IMR-90 (cell line): ENCODE measurements around the gene COL4A1. TPM values are rescaled to one million over a fixed set of nuclear protein-coding genes. Genes with fewer than 3 reads are reported as not detected.

ENCODE experiments used
- ATAC-seq: fragments of 200-7000 bp; cut with Tn5 transposase; 2 replicates; pipeline ENCODE4 v1.9.1; 2020; ENCODE audit warnings: low read depth, mild to moderate bottlenecking, moderate library complexity
- BruUV-seq: library from RNA; stranded (reverse); fragments of 400-500 nt; replicated peaks from 2 replicates; lab custom pipeline; 2021; lab: Mats Ljungman, UMichigan
- CTCF ChIA-PET: fragments of 300-600 bp; formaldehyde crosslinking; extraction: SDS; loops from one replicate; lab custom pipeline; 2021; ENCODE audit warnings: antibody characterized with exemption; lab: Yijun Ruan, JAX
- POLR2A ChIA-PET: fragments of 300-600 bp; sonication (Branson Sonifier 250); formaldehyde crosslinking; loops from one replicate; lab custom pipeline; 2022; ENCODE audit warnings: antibody characterized with exemption; ENCODE audit not compliant: unreplicated experiment; lab: Charles Lee
- DNase-seq: peaks from one replicate; pipeline ENCODE4 v3.0.0; 2013
- H2AFZ ChIP-seq: replicated peaks from 2 replicates; pipeline ENCODE3; 2013; ENCODE audit warnings: low read length, mild to moderate bottlenecking; ENCODE audit not compliant: poor library complexity
- H2AK5ac ChIP-seq: 2 replicates; pipeline ENCODE4 v1.6.1; 2013; ENCODE audit warnings: low read depth, low read length, inconsistent platforms
- H2AK9ac ChIP-seq: replicated peaks from 2 replicates; pipeline ENCODE3; 2013; ENCODE audit warnings: mild to moderate bottlenecking, low read depth, low read length, moderate library complexity; ENCODE audit not compliant: poor library complexity
- H2BK120ac ChIP-seq: 2 replicates; pipeline ENCODE4 v1.6.1; 2013; ENCODE audit warnings: low read depth, low read length, inconsistent platforms
- H2BK15ac ChIP-seq: 3 replicates; pipeline ENCODE4 v1.6.1; 2013; ENCODE audit warnings: low read depth, low read length, inconsistent platforms
- H2BK20ac ChIP-seq: 2 replicates; pipeline ENCODE4 v1.6.1; 2013; ENCODE audit warnings: low read depth, mild to moderate bottlenecking, inconsistent platforms, low read length, moderate library complexity
- H2BK5ac ChIP-seq: 2 replicates; pipeline ENCODE4 v1.6.1; 2013; ENCODE audit warnings: mild to moderate bottlenecking, low read depth, low read length, inconsistent platforms; ENCODE audit not compliant: poor library complexity, severe bottlenecking
- H3K14ac ChIP-seq: replicated peaks from 2 replicates; pipeline ENCODE4 v1.6.1; 2013; ENCODE audit warnings: low read depth, low read length, inconsistent platforms
- H3K18ac ChIP-seq: 2 replicates; pipeline ENCODE4 v1.6.1; 2013; ENCODE audit warnings: low read depth, low read length, control low read depth
- H3K23ac ChIP-seq: 2 replicates; pipeline ENCODE4 v1.6.1; 2013; ENCODE audit warnings: low read depth, low read length, inconsistent platforms
- H3K27ac ChIP-seq: 2 replicates; pipeline ENCODE4 v1.5.1; 2013; ENCODE audit warnings: mild to moderate bottlenecking, control low read depth, low read length; ENCODE audit not compliant: insufficient read depth
- H3K27me3 ChIP-seq: 2 replicates; pipeline ENCODE4 v1.6.1; 2013; ENCODE audit warnings: low read length; ENCODE audit not compliant: control insufficient read depth, insufficient read depth
- H3K36me3 ChIP-seq: 2 replicates; pipeline ENCODE4 v1.6.1; 2013; ENCODE audit warnings: low read length, mixed read lengths; ENCODE audit not compliant: control insufficient read depth, insufficient read depth
- H3K4ac ChIP-seq: 2 replicates; pipeline ENCODE4 v1.6.1; 2013; ENCODE audit warnings: low read depth, low read length, inconsistent platforms
- H3K4me1 ChIP-seq: 2 replicates; pipeline ENCODE4 v1.6.1; 2013; ENCODE audit warnings: low read length, mixed read lengths; ENCODE audit not compliant: control insufficient read depth, insufficient read depth
- H3K4me2 ChIP-seq: 2 replicates; pipeline ENCODE4 v1.6.1; 2013; ENCODE audit warnings: low read depth, mild to moderate bottlenecking, control low read depth, low read length, moderate library complexity
- H3K4me3 ChIP-seq: 2 replicates; pipeline ENCODE4 v1.5.1; 2013; ENCODE audit warnings: low read depth, mild to moderate bottlenecking, control low read depth, low read length, moderate library complexity; ENCODE audit not compliant: insufficient read depth
- H3K56ac ChIP-seq: 2 replicates; pipeline ENCODE4 v1.6.1; 2013; ENCODE audit warnings: low read length, inconsistent platforms; ENCODE audit not compliant: insufficient read depth; ENCODE audit errors: extremely low read depth
- H3K79me1 ChIP-seq, 2 experiments: 2 replicates each; pipeline ENCODE4 v1.6.1; 2013; ENCODE audit warnings: low read length in 2 of 2, inconsistent platforms in 1 of 2, low read depth in 1 of 2
- H3K9ac ChIP-seq: 2 replicates; pipeline ENCODE4 v1.6.1; 2013; ENCODE audit warnings: low read depth, low read length, control low read depth
- H3K9me1 ChIP-seq: 2 replicates; pipeline ENCODE4 v1.6.1; 2013; ENCODE audit warnings: low read length, inconsistent platforms; ENCODE audit not compliant: insufficient read depth
- H3K9me3 ChIP-seq: 2 replicates; pipeline ENCODE4 v1.6.1; 2013; ENCODE audit warnings: low read length; ENCODE audit not compliant: control insufficient read depth, insufficient read depth
- H4K20me1 ChIP-seq: 2 replicates; pipeline ENCODE4 v1.6.1; 2013; ENCODE audit warnings: low read length, inconsistent platforms; ENCODE audit not compliant: insufficient read depth
- H4K5ac ChIP-seq: 2 replicates; pipeline ENCODE4 v1.6.1; 2013; ENCODE audit warnings: mild to moderate bottlenecking, low read depth, low read length, control low read depth
- H4K8ac ChIP-seq, 2 experiments: 2 replicates each; pipeline ENCODE4 v1.6.1; 2013; ENCODE audit warnings: low read depth in 2 of 2, low read length in 2 of 2, control low read depth in 1 of 2, inconsistent platforms in 1 of 2
- H4K91ac ChIP-seq: 2 replicates; pipeline ENCODE4 v1.6.1; 2013; ENCODE audit warnings: low read depth, low read length, inconsistent platforms; ENCODE audit not compliant: insufficient read depth
- BHLHE40 ChIP-seq: fragments of 150-350 bp; IDR thresholded peaks from 2 replicates; pipeline ENCODE4 v1.6.1; 2016; ENCODE audit warnings: mild to moderate bottlenecking, low read depth, low read length
- CHD1 ChIP-seq: IDR thresholded peaks from 2 replicates; pipeline ENCODE4 v1.6.1; 2012; ENCODE audit warnings: low read depth, low read length, improper control_type of control experiment
- MAFK ChIP-seq: IDR thresholded peaks from 2 replicates; pipeline ENCODE4 v1.6.1; 2012; ENCODE audit warnings: low read depth, low read length, improper control_type of control experiment
- MAZ ChIP-seq: IDR thresholded peaks from 2 replicates; pipeline ENCODE4 v1.6.1; 2012; ENCODE audit warnings: low read depth, mild to moderate bottlenecking, low read length, improper control_type of control experiment, moderate library complexity, borderline replicate concordance
- MXI1 ChIP-seq: IDR thresholded peaks from 2 replicates; pipeline ENCODE4 v1.6.1; 2012; ENCODE audit warnings: low read depth, mild to moderate bottlenecking, low read length, moderate library complexity, borderline replicate concordance
- RAD21 ChIP-seq: IDR thresholded peaks from 2 replicates; pipeline ENCODE4 v1.6.1; 2012; ENCODE audit warnings: low read length, improper control_type of control experiment
- RCOR1 ChIP-seq: IDR thresholded peaks from 2 replicates; pipeline ENCODE4 v1.6.1; 2012; ENCODE audit warnings: mild to moderate bottlenecking, low read length, improper control_type of control experiment; ENCODE audit not compliant: insufficient replicate concordance
- RFX5 ChIP-seq: IDR thresholded peaks from 2 replicates; pipeline ENCODE4 v1.8.0; 2012; ENCODE audit warnings: low read depth, mild to moderate bottlenecking, low read length, moderate library complexity
- SMC3 ChIP-seq: fragments of 150-350 bp; IDR thresholded peaks from 2 replicates; pipeline ENCODE4 v1.6.1; 2016; ENCODE audit warnings: low read depth, mild to moderate bottlenecking, antibody characterized with exemption, low read length, moderate library complexity
- WGBS, 2 experiments: methylation state at CpG; one replicate each; pipeline versions ENCODE4 v1.1.5 to v1.1.7; 2013; ENCODE audit warnings: missing lambda C conversion rate in 2 of 2; ENCODE audit not compliant: insufficient read length in 1 of 2; ENCODE audit errors: extremely low coverage in 2 of 2; 5-methylcytosine and 5-hydroxymethylcytosine counted together
- dilution Hi-C: fragments of 300-500 bp; cut with HindIII; formaldehyde crosslinking; loops from one replicate; pipeline ENCODE4 v1.14.3; 2018; ENCODE audit warnings: low sequenced_read_pairs; ENCODE audit not compliant: unreplicated experiment
- in situ Hi-C: fragments of 300-500 bp; cut with MboI; formaldehyde crosslinking; loops from 3 replicates; pipeline ENCODE4 v1.14.3; 2019; ENCODE audit warnings: low sequenced_read_pairs, inconsistent platforms, mixed read lengths
- intact Hi-C: fragments of 100-400 bp; cut with micrococcal nuclease; formaldehyde crosslinking; loops from 2 replicates; pipeline ENCODE4 v1.10.0; 2022
- polyA plus RNA-seq, 3 experiments: library from polyadenylated mRNA; depleted of rRNA; stranded (reverse); fragments of >200 nt; gene quantifications; 2 replicates each; pipeline ENCODE4 v1.2.3, GENCODE V29; 2012; ENCODE audit warnings: low replicate concordance in 1 of 3
- total RNA-seq: library from RNA; depleted of rRNA; stranded (reverse); fragments of >200 nt; gene quantifications from 2 replicates; pipeline ENCODE4 v1.2.3, GENCODE V29; 2012
- TF ChIP-seq, protein P1 (sequence below): conservative IDR thresholded peaks from 2 replicates; pipeline ENCODE4 v1.5.1; 2012; ENCODE audit warnings: mild to moderate bottlenecking, low read depth, low read length, improper control_type of control experiment
- TF ChIP-seq, protein P2 (sequence below): fragments of 150-350 bp; IDR thresholded peaks from 2 replicates; pipeline ENCODE4 v1.6.1; 2017; ENCODE audit warnings: mild to moderate bottlenecking, antibody characterized with exemption, low read length, low read depth

Gene COL4A1
- total and polyA plus RNA-seq, 2 of the 4 experiments (the other 2 are of a cell fraction): 230 to 337 TPM

DNA sequence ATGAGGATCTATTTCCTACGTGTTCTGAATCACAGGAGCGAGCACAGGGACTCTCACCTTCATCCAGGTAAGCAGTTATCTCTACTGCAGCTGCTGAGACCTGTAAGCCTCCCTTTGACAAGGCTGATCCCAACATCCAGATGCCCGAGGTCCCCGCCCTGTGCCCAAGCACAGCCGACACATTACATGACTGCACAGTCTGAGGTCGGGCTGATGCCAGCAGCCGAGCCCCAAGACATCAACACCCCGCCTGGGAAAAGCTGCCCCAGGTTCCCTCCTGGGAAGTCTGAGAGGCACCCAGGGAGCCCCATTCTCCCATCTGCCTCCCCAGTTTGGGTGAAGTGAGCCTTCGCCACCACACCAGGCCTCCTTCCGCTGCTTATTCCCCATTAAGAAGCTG is 95.9 kb downstream of the COL4A1 start:
- 100% methylated on average over 4 of the region's 10 CpGs; no CpG with 5 or more reads in 1 of the 2 experiments for WGBS, 2 experiments
- H3K9me1 ChIP-seq: peaks cover 28% of the 10 kb centered on the region
- no peak overlapping the region for H4K8ac ChIP-seq
- H3K4me2 ChIP-seq: no peak overlapping the region
- BruUV-seq: no TSS peak
- H4K20me1 ChIP-seq: peaks cover 34% of the 10 kb centered on the region
- ChIA-PET CTCF (no interaction called here), POLR2A (no interaction called here)
- no peak overlapping the region for H2BK5ac ChIP-seq
- H3K23ac ChIP-seq: no peak overlapping the region
- H3K27ac ChIP-seq: no peak overlapping the region
- no peak overlapping the region for H2BK120ac ChIP-seq
- H3K9ac ChIP-seq: no peak overlapping the region
- DNase-seq (no peak), ATAC-seq (no peak)
- H3K9me3 ChIP-seq: no peaks in the 10 kb centered on the region
- no peak overlapping the region for H3K4me3 ChIP-seq
- intact Hi-C loops (no loop called here), dilution Hi-C loops (no loop called here), in situ Hi-C loops (loop anchor here (10.0 kb wide), 1 partner anchor 224 kb away; no protein-coding TSS in a partner anchor)
- no peaks in the 10 kb centered on the region for H3K27me3 ChIP-seq
- no peak overlapping the region for H3K14ac ChIP-seq
- no peak overlapping the region for H4K5ac ChIP-seq
- H4K91ac ChIP-seq: no peak overlapping the region
- no peak overlapping the region for H3K18ac ChIP-seq
- no peak overlapping the region for H2BK15ac ChIP-seq
- no peak overlapping the region; the same call in 1 of the 2 replicates for H3K4ac ChIP-seq
- peaks cover 42 to 67% of the 10 kb centered on the region in 2 experiments for H3K79me1 ChIP-seq
- H2BK20ac ChIP-seq: no peak overlapping the region
- no peak overlapping the region for H3K56ac ChIP-seq
- H3K4me1 ChIP-seq: peaks cover 10% of the 10 kb centered on the region
- H3K36me3 ChIP-seq: peaks cover 64% of the 10 kb centered on the region
- no peak overlapping the region for H2AFZ ChIP-seq
- no peak for TF ChIP-seq CHD1
- TF ChIP-seq, protein P1, sequence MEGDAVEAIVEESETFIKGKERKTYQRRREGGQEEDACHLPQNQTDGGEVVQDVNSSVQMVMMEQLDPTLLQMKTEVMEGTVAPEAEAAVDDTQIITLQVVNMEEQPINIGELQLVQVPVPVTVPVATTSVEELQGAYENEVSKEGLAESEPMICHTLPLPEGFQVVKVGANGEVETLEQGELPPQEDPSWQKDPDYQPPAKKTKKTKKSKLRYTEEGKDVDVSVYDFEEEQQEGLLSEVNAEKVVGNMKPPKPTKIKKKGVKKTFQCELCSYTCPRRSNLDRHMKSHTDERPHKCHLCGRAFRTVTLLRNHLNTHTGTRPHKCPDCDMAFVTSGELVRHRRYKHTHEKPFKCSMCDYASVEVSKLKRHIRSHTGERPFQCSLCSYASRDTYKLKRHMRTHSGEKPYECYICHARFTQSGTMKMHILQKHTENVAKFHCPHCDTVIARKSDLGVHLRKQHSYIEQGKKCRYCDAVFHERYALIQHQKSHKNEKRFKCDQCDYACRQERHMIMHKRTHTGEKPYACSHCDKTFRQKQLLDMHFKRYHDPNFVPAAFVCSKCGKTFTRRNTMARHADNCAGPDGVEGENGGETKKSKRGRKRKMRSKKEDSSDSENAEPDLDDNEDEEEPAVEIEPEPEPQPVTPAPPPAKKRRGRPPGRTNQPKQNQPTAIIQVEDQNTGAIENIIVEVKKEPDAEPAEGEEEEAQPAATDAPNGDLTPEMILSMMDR: no peak
- no peak for TF ChIP-seq RAD21
- TF ChIP-seq, protein P2, sequence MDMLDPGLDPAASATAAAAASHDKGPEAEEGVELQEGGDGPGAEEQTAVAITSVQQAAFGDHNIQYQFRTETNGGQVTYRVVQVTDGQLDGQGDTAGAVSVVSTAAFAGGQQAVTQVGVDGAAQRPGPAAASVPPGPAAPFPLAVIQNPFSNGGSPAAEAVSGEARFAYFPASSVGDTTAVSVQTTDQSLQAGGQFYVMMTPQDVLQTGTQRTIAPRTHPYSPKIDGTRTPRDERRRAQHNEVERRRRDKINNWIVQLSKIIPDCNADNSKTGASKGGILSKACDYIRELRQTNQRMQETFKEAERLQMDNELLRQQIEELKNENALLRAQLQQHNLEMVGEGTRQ: no peak
- no peak for TF ChIP-seq RCOR1
- TF ChIP-seq SMC3: no peak
- TF ChIP-seq BHLHE40: no peak
- no peak for TF ChIP-seq MAZ
- no peak for TF ChIP-seq RFX5
- TF ChIP-seq MXI1: no peak
- no peak for TF ChIP-seq MAFK
- H2AK5ac ChIP-seq: no peak overlapping the region
- no peak overlapping the region for H2AK9ac ChIP-seq
